Choroid plexus epithelial cell (primary cell): Measurements from ENCODE around the gene KIAA0232.
A peak's percentile ranks its signal among the peaks of the same experiment; 100 is the strongest.

ENCODE experiments used
- DNase-seq: peaks from one replicate; pipeline ENCODE4 v3.0.0-alpha.2; 2010; ENCODE audit warnings: low read depth
- H3K4me3 ChIP-seq: 2 replicates; pipeline ENCODE4 v1.5.1; 2011; ENCODE audit warnings: low read depth, mild to moderate bottlenecking, control low read depth, low read length, moderate library complexity
- CTCF ChIP-seq: conservative IDR thresholded peaks from 2 replicates; pipeline ENCODE4 v1.5.1; 2011; ENCODE audit warnings: low read depth, mild to moderate bottlenecking, control low read depth, inconsistent platforms, low read length, moderate library complexity

The KIAA0232 gene

GRCh38 chr4:6893449-6894085 lies 111.0 kb downstream of the KIAA0232 start:
- no peak overlapping the region for H3K4me3 ChIP-seq
- TF ChIP-seq CTCF: no peak
- peak; percentile 94 for DNase-seq

- H3K4me3 ChIP-seq: no peak overlapping the region
- no peak for TF ChIP-seq CTCF
- no peak for DNase-seq
Observed at GRCh38 chr4:6894086-6894478, 111.6 kb downstream of the KIAA0232 start.

- H3K4me3 ChIP-seq: no peak overlapping the region
- no peak for DNase-seq
- TF ChIP-seq CTCF: no peak
Observed at GRCh38 chr4:6894528-6895498, 112.3 kb downstream of the KIAA0232 start.

- TF ChIP-seq CTCF: no peak
- no peak overlapping the region for H3K4me3 ChIP-seq
- no peak for DNase-seq
Observed at GRCh38 chr4:6896035-6896434, 113.5 kb downstream of the KIAA0232 start.

- TF ChIP-seq CTCF: no peak
- no peak overlapping the region for H3K4me3 ChIP-seq
- no peak for DNase-seq
Observed at GRCh38 chr4:6898763-6899162, 116.2 kb downstream of the KIAA0232 start.

- TF ChIP-seq CTCF: no peak
Observed at GRCh38 chr4:6900181-6900812, 117.8 kb downstream of the KIAA0232 start.

More at GRCh38 chr4:6900181-6900812, 117.8 kb downstream of the KIAA0232 start:
- no peak for DNase-seq
- H3K4me3 ChIP-seq: no peak overlapping the region
